ENCODE results near the gene ERF.

Gene ERF

GRCh38 chr19:42254850-42255765 is at the start of gene ERF:
Gene ERF, minus strand, starts transcription at chr19:42255128. Its CDS starts 129 bp downstream, at chr19:42254999.
- peak; percentile 93 for DNase-seq

DNA sequence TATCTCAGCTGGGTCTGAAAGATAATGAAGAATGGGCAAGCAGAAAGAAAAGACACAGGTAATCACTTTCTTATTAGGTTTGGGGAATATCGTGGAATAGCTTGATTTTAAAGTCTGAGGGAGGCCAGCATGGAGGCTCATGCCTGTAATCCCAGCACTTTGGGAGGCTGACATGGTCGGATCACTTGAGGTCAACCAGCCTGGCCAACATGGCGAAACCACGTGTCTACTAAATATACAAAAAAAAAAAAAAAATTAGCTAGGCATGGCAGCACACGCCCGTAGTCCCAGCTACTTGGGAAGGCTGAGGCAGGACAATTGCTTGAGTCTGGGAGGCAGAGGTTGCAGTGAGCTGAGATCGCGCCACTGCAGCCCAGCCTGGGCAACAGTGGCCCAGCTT is 48.9 kb upstream of the ERF start:
- no peak for DNase-seq

GRCh38 chr19:42303101-42303464 is 48.2 kb upstream of the ERF start:
- DNase-seq: no peak

DNA sequence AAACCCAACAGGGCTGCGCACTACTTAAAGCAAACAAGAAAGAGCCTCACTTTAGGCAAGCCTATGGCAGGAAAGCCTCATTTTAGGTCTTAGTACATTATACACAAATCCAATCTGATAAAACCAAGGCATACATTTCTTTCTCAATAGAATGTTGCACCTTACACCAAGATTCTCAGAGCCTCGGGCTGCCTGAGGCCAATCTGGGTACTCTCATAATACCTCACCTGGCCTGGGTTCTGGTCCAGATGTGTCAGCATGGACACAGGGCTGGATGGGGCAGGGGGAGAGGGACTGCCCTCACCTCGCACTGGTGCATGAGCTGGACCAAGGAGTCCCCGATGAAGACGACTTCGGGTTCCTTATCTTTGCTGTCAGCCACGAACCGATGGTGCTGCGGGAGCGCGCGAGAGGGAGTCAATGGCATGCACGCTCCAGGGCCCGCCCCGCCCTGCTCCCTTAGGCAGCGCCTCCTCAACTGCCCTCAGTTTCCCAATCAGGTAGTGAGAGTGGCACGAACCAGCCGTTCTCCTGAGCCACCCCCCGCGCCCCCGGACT is 46.8 kb upstream of the ERF start, which contains the start of gene PRR19:
Gene PRR19, plus strand, starts transcription at position 487 of the 558 bp plus-strand sequence. CDS start 7,453 bp downstream, outside the sequence.
- DNase-seq: peak; percentile 51

DNA sequence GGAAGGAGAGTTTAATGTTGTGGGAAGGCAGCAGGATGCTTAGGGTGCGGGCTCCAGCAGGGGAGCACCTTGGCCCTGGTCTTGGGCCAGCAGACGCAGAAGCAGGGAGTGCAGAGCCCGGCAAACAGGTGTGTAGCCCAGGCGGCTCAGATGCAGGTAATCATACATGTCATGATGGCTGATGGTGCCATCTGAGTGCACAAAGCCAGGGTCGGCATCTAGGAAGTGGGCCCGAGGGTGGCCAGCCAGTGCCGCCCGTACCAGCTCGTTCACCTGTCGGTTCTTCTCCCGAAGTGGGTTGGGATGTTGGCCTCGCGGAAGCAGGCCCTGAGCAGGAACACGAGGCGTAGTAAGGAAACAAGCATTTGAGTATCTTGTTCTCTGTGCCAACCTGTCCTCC is 42.1 kb upstream of the ERF start:
- no peak for DNase-seq

GRCh38 chr19:42295831-42296525 is 41.0 kb upstream of the ERF start:
- peak; percentile 92 for DNase-seq

DNA sequence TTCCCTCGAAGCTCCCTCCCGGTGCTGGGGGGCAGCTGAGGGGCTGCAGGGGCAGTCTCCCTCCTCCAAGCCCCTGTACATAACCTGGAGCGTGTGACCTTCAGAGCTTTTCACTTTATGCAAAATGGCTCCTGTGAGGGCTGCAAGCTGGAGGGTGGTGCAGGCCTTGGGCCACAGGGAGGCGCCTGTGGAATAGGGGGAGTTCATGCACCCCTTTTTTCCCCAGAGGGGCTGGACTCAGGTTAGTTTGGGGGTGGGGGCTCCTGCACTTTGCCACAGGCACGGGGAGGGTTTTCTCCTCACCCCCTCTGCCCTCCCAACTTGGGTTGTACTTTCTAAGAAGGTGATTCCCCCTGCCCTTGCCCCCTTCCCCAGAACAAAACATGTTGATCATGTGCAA is 40.4 kb upstream of the ERF start:
- DNase-seq: no peak

DNA sequence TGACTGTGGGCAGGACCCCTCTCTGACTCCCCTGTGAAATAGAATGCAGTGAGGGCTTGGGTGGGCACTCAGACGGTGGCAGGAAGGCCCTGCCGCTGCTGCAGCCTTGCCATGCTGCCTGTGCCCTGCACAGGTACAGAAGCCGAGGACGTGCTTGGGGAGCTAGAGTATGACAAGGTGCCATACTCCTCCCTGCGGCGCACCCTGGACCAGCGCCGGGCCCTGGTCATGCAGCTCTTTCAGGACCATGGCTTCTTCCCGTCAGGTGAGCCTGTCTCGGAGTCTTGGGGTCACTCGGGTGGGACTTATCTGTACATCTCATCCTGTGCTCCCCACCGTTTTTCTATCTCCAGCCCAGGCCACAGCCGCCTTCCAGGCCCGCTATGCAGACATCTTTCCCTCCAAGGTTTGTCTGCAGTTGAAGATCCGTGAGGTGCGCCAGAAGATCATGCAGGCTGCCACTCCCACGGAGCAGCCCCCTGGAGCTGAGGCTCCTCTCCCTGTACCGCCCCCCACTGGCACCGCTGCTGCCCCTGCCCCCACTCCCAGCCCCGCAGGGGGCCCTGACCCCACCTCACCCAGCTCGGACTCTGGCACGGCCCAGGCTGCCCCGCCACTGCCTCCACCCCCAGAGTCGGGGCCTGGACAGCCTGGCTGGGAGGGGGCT is 39.7 kb upstream of the ERF start:
- no peak for DNase-seq

DNA sequence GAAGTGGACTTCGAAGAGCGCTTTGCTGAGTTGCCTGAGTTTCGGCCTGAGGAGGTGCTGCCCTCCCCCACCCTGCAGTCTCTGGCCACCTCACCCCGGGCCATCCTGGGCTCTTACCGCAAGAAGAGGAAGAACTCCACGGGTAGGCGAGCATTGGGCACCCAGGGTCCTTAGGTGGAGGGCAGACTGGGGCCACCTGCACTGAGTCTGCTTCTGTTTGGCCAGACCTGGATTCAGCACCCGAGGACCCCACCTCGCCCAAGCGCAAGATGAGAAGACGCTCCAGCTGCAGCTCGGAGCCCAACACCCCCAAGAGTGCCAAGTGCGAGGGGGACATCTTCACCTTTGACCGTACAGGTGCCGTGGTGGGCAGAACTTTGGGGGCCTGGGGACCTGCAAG is 39.0 kb upstream of the ERF start:
- no peak for DNase-seq

DNA sequence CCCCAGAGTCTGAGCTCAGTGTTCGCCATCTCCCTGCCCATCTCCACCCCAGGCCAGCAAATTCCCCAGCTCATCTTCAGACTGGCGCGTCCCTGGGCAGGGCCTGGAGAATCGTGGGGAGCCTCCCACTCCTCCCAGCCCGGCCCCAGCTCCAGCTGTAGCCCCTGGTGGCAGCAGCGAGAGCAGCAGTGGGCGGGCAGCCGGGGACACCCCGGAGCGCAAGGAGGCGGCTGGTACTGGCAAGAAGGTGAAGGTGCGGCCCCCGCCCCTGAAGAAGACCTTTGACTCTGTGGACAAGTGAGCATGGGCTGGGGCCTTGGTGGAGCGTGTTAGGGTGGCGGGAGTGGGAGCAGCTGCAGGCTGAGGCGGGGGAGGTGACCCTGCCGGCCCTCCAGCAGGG is 38.6 kb upstream of the ERF start:
- no peak for DNase-seq

DNA sequence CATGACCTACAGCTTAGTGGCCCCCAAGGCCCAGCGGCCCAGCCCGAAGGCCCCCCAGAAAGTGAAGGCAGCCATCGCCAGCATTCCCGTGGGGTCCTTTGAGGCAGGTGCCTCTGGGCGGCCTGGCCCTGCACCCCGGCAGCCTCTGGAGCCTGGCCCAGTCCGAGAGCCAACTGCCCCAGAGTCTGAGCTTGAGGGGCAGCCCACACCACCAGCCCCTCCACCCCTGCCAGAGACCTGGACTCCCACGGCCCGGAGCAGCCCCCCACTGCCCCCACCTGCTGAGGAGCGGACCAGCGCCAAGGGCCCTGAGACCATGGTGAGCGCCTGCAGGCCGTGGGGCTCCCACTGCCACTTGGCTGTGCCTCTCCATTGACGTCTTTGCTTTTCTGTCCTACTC is 38.0 kb upstream of the ERF start:
- DNase-seq: no peak

DNA sequence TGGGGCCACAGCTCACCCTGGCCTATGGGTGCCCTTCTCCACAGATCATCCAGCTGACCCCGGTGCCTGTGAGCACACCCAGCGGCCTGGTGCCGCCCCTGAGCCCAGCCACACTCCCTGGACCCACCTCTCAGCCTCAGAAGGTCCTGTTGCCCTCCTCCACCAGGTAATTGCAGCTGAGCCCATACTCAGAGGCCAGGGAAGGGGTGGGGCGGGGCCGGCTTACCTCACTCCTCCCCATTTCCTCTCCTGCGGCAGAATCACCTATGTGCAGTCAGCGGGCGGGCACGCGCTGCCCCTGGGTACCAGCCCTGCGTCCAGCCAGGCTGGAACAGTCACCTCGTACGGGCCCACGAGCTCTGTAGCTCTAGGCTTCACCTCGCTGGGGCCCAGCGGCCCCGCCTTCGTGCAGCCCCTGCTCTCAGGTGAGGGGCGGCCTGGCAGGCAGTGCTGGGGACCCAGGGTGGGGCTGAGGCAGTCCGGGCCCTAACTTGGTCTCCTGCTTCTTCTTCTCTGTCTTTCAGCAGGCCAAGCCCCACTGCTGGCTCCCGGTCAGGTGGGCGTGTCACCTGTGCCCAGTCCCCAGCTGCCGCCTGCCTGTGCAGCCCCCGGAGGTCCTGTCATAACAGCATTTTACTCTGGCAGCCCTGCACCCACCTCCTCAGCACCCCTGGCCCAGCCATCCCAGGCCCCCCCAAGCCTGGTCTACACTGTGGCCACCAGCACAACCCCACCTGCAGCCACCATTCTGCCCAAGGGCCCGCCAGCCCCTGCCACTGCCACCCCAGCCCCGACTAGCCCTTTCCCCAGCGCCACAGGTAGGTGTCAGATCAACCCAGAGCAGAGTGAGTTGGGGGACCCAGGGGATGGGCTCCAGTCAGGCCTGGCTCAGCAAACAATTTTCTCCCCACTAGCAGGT is 37.4 kb upstream of the ERF start:
- DNase-seq: no peak

DNA sequence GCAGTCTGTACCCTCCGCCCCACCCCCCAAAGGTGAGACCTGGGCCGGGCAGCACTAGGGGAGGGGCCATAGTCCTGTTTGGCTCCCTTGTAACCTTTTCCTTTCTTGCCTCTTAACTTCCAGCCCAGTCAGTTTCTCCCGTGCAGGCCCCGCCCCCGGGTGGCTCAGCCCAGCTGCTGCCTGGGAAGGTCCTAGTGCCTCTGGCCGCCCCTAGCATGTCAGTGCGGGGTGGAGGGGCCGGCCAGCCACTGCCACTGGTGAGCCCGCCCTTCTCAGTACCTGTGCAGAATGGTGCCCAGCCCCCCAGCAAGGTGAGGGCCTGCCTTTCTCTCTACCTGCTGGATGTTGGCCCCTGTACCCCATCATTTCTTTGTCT is 36.5 kb upstream of the ERF start:
- no peak for DNase-seq

- peak; percentile 60 for DNase-seq
Measured at GRCh38 chr19:42290523-42291434, 35.9 kb upstream of the ERF start.

GRCh38 chr19:42290136-42290522 is 35.2 kb upstream of the ERF start:
- DNase-seq: no peak

GRCh38 chr19:42289556-42290041 is 34.7 kb upstream of the ERF start:
- DNase-seq: no peak

DNA sequence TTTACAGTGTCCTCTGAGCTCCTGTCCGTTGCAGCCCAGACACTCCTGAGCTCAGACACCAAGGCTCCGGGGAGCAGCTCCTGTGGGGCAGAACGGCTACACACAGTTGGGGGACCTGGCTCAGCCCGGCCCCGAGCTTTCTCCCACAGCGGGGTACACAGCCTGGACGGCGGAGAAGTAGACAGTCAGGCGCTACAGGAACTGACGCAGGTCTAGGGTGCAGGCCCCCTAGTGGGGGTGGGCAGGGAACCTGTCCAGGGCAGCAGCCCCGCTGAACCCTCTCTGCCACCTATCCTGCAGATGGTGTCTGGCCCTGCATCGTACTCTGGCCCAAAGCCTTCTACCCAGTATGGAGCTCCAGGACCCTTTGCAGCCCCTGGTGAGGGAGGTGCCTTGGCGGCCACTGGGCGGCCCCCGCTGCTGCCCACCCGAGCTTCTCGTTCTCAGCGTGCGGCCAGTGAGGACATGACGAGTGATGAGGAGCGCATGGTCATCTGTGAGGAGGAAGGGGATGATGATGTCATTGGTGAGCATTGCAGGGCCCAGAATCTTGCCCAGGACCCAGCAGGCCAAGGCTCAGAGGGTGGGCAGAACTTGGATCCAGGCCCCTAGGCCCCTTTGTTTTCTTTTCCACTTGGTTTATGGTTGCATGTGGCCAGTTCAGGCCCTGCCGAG is 34.1 kb upstream of the ERF start:
- no peak for DNase-seq

DNA sequence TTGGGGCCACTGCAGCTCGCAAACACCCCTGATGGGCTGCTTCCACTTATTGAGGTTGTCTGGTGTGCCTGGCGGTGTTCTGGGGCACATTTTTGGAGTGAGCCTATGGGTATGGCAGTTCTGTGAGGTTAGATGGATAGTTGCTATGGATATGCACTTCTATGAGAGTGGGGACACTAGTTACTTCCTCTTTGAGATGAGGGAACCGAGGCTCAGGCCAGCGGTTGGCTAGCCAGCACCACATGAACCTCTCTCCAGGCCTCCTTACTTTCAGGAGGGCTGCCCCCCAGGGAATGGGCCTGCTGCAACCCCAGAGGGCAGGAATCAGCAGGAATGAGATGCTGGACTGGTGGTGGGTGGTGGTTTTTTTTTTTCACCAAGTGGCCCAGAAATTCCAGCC is 33.5 kb upstream of the ERF start:
- no peak for DNase-seq

- no peak for DNase-seq
Measured at GRCh38 chr19:42287827-42288107, 32.8 kb upstream of the ERF start.

DNA sequence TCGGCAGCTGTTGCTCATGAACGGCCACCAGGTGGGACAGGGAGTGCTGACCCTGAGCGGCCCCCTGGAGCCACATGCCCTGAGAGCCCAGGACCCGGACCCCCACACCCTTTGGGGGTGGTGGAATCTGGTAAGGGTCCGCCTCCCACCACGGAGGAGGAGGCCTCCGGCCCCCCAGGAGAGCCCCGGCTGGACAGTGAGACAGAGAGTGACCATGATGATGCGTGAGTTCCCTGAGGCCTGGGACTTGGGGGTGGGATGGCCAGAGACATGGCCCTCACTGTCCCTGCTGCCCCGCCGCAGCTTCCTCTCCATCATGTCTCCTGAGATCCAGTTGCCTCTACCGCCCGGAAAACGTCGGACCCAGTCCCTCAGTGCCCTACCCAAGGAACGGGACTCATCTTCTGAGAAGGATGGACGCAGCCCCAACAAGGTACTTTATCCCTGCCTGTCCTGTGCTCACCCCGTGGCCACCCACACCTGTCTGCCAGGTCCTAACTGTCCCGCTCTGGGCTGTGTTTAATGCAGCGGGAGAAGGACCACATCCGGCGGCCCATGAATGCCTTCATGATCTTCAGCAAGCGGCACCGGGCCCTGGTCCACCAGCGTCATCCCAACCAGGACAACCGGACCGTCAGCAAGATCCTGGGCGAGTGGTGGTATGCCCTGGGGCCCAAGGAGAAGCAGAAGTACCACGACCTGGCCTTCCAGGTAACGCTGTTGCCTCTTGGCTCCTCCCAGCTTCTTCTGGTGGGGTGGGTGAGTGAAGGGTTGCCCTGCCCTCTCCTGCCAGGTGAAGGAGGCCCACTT is 32.3 kb upstream of the ERF start:
- DNase-seq: no peak

Data from stimulated activated CD4-positive, alpha-beta T cell treated with anti-CD3 and anti-CD28 coated beads, Interleukin-15, amount 100 ng/mL, for 24 hours (primary cell).